GM21381 (cell line): ENCODE data around the gene TOP3A.

ENCODE experiments used
- ATAC-seq: cut with Tn5 transposase; IDR thresholded peaks from one replicate; pipeline ENCODE4 v1.9.1; 2021; ENCODE audit warnings: mild to moderate bottlenecking, moderate library complexity; ENCODE audit not compliant: unreplicated experiment

Gene TOP3A

GRCh38 chr17:18235743-18236256, 79.0 kb downstream of the TOP3A start:
- ATAC-seq: no peak

DNA sequence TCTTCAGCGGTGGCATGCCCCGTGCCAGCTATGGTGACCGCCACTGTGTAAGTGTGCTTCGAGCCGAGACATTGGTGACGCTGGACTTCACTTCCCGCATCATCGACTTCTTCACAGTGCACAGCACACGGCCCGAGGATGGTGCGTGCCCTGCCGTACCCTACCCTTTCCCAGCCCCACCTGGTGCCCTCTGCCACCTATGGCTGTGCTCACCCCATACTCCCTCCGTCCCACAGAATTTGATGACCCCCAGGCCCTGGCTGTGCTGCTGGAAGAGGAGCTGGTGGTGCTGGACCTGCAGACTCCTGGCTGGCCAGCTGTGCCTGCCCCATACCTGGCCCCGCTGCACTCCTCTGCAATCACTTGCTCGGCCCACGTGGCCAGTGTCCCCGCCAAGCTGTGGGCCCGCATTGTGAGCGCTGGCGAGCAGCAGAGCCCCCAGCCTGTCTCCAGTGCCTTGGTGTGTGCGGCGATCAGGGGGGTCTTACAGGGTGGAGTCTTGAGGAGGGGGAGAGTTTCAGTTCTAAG, 79.9 kb downstream of the TOP3A start:
- no peak for ATAC-seq

DNA sequence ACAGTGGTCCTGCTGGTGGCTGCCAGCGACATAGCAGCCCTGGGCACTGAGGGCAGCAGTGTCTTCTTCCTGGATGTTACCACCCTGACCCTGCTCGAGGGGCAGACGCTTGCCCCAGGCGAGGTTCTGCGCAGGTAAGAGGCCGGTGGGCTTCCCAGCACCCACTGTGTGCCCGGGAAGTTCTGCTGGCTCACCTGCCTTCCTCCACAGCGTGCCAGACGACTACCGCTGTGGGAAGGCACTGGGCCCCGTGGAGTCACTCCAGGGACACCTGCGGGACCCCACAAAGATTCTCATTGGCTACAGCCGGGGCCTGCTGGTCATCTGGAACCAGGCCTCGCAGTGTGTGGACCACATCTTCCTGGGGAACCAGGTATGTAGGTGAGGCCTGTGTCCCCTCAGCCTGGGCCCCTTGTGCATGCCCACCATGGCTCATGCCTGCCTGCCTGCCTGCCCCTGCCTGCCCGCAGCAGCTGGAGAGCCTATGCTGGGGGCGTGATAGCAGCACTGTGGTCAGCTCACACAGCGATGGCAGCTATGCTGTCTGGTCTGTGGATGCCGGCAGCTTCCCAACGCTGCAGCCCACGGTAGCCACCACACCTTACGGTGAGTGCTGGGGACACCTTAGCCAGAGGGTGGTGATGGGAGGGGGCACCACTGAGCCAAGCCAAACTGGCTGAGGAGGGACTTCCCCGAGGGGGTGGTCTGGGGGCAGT, 80.8 kb downstream of the TOP3A start:
- ATAC-seq: no peak

DNA sequence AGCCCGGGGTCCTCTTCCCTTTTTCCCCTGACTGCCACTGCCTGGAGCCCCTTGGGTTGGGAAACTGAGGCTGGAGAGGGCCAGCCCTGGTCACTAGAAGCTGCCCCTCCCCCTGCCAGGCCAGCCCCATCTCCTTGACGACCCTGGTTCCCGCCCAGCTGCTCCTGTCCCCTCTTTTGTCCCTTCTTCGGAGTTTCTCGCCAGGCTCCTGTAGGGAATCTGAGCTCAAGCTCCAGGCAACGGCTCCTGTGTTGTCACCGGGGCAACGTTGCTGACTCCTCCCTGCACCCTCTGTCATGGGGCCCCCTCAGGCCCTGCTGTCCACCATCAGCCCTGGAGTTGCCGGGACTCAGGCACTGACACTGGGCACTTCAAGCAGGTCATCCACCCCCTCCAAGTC, 83.6 kb downstream of the TOP3A start:
- ATAC-seq: no peak

GRCh38 chr17:18230288-18231141, 84.3 kb downstream of the TOP3A start:
- ATAC-seq: no peak

DNA sequence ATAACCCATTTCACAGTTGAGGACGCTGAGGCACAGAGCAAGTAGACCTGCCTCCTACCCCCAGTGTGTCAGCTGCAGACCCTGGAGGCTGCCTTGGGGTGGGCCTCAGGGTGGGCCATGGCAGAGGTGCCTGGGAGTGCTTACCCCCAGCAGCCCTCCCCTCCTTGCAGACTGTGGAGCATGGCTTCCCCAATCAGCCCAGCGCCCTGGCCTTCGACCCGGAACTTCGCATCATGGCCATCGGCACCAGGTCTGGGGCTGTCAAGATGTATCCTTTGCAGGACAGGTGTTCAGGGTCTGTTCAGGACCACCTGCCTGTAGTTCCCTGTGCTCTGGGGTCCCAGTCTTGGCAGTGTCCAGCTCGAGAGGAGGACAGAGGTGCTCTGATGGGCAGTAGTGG, 85.0 kb downstream of the TOP3A start:
- ATAC-seq: no peak

DNA sequence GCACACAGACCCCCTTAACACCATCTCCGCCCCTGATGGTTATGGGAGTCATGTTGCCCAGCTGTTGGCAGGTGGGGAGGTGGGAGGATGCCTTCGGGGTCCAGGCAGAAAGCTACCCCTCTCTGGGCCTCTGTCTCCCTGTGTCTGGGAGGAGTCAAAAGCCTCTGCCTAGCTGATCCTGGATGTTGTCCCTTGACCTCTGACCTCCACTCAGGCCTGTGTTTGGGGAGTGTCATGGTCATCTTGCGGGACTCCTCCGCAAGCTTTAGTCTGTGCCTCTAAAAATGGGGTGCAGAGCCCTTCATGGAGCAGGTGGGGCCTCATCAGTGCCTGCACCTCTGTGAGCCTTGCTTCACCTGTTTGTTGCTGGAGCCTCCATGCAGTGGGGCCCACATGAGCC, 85.5 kb downstream of the TOP3A start:
- ATAC-seq: no peak

GRCh38 chr17:18228176-18228682, 86.6 kb downstream of the TOP3A start:
- no peak for ATAC-seq

- ATAC-seq: no peak
These were observed 87.2 kb downstream of the TOP3A start for GRCh38 chr17:18227635-18228034.

GRCh38 chr17:18226284-18226945, 88.4 kb downstream of the TOP3A start:
- no peak for ATAC-seq

GRCh38 chr17:18225642-18226283, 89.0 kb downstream of the TOP3A start:
- ATAC-seq: peak; percentile 26

GRCh38 chr17:18225121-18225641, 89.6 kb downstream of the TOP3A start, which contains the start of gene LLGL1:
LLGL1 (plus strand) TSS chr17:18225635; CDS start chr17:18225683, 48 bp downstream.
- ATAC-seq: peak; percentile 83

DNA sequence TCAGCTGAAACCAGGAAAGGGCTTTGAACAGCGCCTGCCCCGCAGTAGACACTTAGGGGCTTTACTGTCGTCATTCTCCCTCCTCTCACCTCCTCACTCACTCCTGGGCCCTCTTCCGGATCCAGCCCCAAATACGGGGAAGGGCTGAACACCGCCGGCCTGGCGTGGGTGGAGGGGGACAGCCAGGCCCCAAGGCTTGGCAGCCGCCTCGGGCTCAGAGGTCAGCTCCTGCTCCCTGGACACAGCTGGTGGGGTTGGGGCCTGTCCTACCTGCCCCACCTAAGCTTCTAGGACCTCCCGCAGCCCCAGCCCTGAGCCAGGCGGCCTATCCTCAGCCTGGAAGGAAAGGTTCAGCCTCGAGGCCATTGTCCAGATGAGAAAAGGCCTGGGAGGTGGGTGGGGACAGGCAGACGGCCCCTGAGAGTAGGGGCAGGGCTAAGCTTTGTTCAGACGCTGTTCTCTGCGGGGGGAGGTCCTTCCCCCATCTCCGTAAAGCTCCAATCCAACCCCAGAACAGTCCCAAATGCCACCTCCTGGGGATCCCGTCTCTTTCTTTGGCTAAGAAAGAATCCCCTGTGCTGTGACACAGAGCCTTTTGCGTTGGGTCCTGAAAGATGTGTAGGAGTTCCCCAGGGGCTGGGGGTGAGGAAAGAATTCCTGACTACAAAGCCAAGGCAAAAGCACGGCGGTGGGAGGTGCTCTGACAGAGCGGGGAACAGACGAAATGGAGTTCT, 90.2 kb downstream of the TOP3A start:
- ATAC-seq: no peak

- ATAC-seq: no peak
These were observed 90.8 kb downstream of the TOP3A start for GRCh38 chr17:18224053-18224386.
